HepG2 (cell line): ENCODE results near the gene P2RX2. TPM values are rescaled to one million over a fixed set of nuclear protein-coding genes. Genes with fewer than 3 reads are reported as not detected.

ENCODE experiments used
- BHLHE40 ChIP-seq: IDR thresholded peaks from 2 replicates; pipeline ENCODE4 v1.6.1; 2011; ENCODE audit warnings: low read length, improper control_type of control experiment
- BORCS8-MEF2B ChIP-seq: sonication (generic); formaldehyde crosslinking; IDR thresholded peaks from 2 replicates; pipeline ENCODE4 v1.8.0; 2022; ENCODE audit warnings: mild to moderate bottlenecking, missing genetic modification reagents
- ESRRA ChIP-seq: sonication (generic); formaldehyde crosslinking; IDR thresholded peaks from 2 replicates; pipeline ENCODE4 v1.5.1; 2020; ENCODE audit warnings: mild to moderate bottlenecking, low read depth, missing genetic modification reagents
- JUND ChIP-seq: sonication (generic); formaldehyde crosslinking; IDR thresholded peaks from 2 replicates; pipeline ENCODE4 v1.8.0; 2022; ENCODE audit warnings: mild to moderate bottlenecking, missing genetic modification reagents
- MAZ ChIP-seq, 2 experiments: sonication (generic) in 1 of 2; formaldehyde crosslinking in 1 of 2; IDR thresholded peaks; 2 replicates each; pipeline versions ENCODE4 v1.5.0 to v1.6.1; 2012 to 2020; ENCODE audit warnings: low read depth in 2 of 2, mild to moderate bottlenecking in 2 of 2, borderline replicate concordance in 1 of 2, improper control_type of control experiment in 1 of 2, low read length in 1 of 2, missing genetic modification reagents in 1 of 2, moderate library complexity in 1 of 2
- NCOA2 ChIP-seq: sonication (generic); formaldehyde crosslinking; IDR thresholded peaks from 2 replicates; pipeline ENCODE4 v1.8.0; 2022; ENCODE audit warnings: inconsistent platforms
- PHF21A ChIP-seq: sonication (generic); formaldehyde crosslinking; IDR thresholded peaks from 2 replicates; pipeline ENCODE4 v1.5.0; 2020; ENCODE audit warnings: mild to moderate bottlenecking, missing genetic modification reagents
- SAP130 ChIP-seq: IDR thresholded peaks from 2 replicates; pipeline ENCODE4 v1.6.1; 2016; ENCODE audit warnings: low read depth
- ZC3H13 ChIP-seq: sonication (generic); formaldehyde crosslinking; IDR thresholded peaks from 2 replicates; pipeline ENCODE4 v1.8.1; 2023; ENCODE audit warnings: mild to moderate bottlenecking, missing genetic modification reagents, moderate library complexity
- ZFY ChIP-seq: sonication (generic); formaldehyde crosslinking; IDR thresholded peaks from 2 replicates; pipeline ENCODE4 v1.4.0; 2020; ENCODE audit warnings: missing genetic modification reagents
- ZNF274 ChIP-seq: sonication (generic); formaldehyde crosslinking; IDR thresholded peaks from 2 replicates; pipeline ENCODE4 v1.5.1; 2020; ENCODE audit warnings: mild to moderate bottlenecking, missing genetic modification reagents
- ZNF317 ChIP-seq: sonication (generic); formaldehyde crosslinking; IDR thresholded peaks from 2 replicates; pipeline ENCODE4 v1.5.0; 2020; ENCODE audit warnings: mild to moderate bottlenecking, missing genetic modification reagents
- ZNF430 ChIP-seq: sonication (generic); formaldehyde crosslinking; IDR thresholded peaks from 2 replicates; pipeline ENCODE4 v1.9.0; 2021; ENCODE audit warnings: mild to moderate bottlenecking, missing genetic modification reagents
- ZNF570 ChIP-seq: sonication (generic); formaldehyde crosslinking; IDR thresholded peaks from 2 replicates; pipeline ENCODE4 v1.4.0; 2020; ENCODE audit warnings: mild to moderate bottlenecking, missing genetic modification reagents, borderline replicate concordance
- ZNF577 ChIP-seq: sonication (generic); formaldehyde crosslinking; IDR thresholded peaks from 2 replicates; pipeline ENCODE4 v1.4.0; 2020; ENCODE audit warnings: mild to moderate bottlenecking, low read depth, missing genetic modification reagents, borderline replicate concordance
- ZNF724P ChIP-seq: sonication (generic); formaldehyde crosslinking; IDR thresholded peaks from 2 replicates; pipeline ENCODE4 v1.8.0; 2022; ENCODE audit warnings: missing genetic modification reagents, borderline replicate concordance
- ZNF766 ChIP-seq: sonication (generic); formaldehyde crosslinking; IDR thresholded peaks from 2 replicates; pipeline ENCODE4 v1.5.0; 2020; ENCODE audit warnings: missing genetic modification reagents, borderline replicate concordance
- polyA plus RNA-seq, 8 experiments: library from polyadenylated mRNA; depleted of rRNA in 3 of 8; stranded (reverse) in 7 of 8; unstranded in 1 of 8; fragments of >200 nt; fragmentation: Illumina TruSeq in 4 of 8; extraction: Trizol in 4 of 8; gene quantifications; 2 replicates each; pipeline versions ENCODE4 v1.2.1 to v1.2.3, GENCODE V29; 2011 to 2016; ENCODE audit warnings: low read depth in 4 of 8, missing spikeins in 1 of 8, mixed read lengths in 1 of 8; ENCODE audit not compliant: insufficient read depth in 1 of 8
- total RNA-seq, 5 experiments: library from RNA; depleted of rRNA; stranded (reverse); fragments of >200 nt; fragmentation: Illumina TruSeq; extraction: Trizol; gene quantifications; 2 replicates each; pipeline ENCODE4 v1.2.3, GENCODE V29; 2016; ENCODE audit warnings: low read depth in 1 of 5
- TF ChIP-seq, protein P1 (sequence below): sonication (generic); formaldehyde crosslinking; IDR thresholded peaks from 2 replicates; pipeline ENCODE4 v1.4.0; 2020; ENCODE audit warnings: mild to moderate bottlenecking, missing genetic modification reagents
- TF ChIP-seq, protein P2 (sequence below): sonication (generic); formaldehyde crosslinking; conservative IDR thresholded peaks from 2 replicates; pipeline ENCODE4 v1.4.0; 2020; ENCODE audit warnings: missing genetic modification reagents
- TF ChIP-seq, protein P3 (sequence below): sonication (generic); formaldehyde crosslinking; IDR thresholded peaks from 2 replicates; pipeline ENCODE4 v1.4.0; 2020; ENCODE audit warnings: mild to moderate bottlenecking, missing genetic modification reagents

Gene P2RX2
- total and polyA plus RNA-seq, 2 of the 13 experiments (the other 11 are each of a cell fraction or from before 2014, with no cell fraction given), result not detected

DNA sequence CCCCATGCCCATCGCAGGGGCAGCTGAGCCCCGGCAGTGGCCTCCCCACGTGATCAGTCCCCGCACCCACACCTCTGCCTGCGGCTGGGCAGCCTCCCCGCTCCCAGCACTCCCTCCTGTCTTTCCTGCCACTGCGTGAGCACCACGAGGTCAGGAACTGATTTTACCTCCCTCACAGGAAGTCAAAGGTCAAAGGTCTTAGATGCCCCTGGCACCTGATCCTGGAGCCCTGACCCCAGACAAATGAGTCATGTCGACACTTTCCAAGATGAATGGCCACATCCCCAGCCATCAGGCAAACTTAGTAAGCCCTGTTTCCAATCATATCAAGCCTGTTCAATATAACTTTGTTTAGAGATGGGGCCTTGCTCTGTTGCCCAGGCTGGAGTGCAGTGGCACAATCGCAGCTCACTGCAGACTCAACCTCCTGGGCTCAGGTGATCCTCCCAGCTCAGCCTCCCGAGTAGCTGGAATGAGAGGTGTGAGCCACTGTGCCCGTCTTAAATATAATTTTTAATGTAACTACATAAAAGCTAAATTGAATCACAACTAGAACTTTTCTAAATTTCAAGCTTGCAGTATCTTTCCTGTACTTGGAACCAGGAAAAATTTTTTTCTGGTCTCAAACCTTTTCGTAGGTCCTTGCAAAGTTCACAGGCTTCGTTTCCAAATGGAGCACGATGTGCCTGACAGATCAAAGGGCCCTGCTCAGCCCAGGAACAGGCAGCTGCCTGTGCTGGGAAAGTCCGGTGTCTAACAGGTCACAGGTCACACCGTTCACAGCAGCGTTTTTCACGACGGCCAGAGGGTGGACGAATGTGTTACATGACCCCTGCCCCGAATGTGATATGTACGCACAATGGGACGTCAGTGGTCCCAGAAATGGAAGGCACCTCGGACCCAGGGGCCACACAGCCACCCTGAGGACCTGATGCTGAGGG is 10.1 kb upstream of the P2RX2 start (continued):
- TF ChIP-seq ZNF317 (CRISPR knock-in tag) (peak; percentile 40; the same call in 1 of the 2 replicates), ZFY (CRISPR knock-in tag) (peak; percentile 42; the same call in 1 of the 2 replicates), ZNF766 (CRISPR knock-in tag) (no peak), BORCS8-MEF2B (peak; percentile 26; the same call in 1 of the 2 replicates), ZC3H13 (no peak), SAP130 (CRISPR knock-in tag) (peak; percentile 58), ZNF274 (CRISPR knock-in tag) (peak; percentile 59; the same call in 1 of the 2 replicates), ESRRA (CRISPR knock-in tag) (peak; percentile 69), ZNF577 (CRISPR knock-in tag) (no peak), MAZ (IDR thresholded peaks at IDR 0.05; ENCODE audit: borderline replicate concordance, low read depth, low read length) (no peak), MAZ (CRISPR knock-in tag; IDR thresholded peaks at IDR 0.05; ENCODE audit: low read depth) (peak; percentile 36; the same call in 1 of the 2 replicates), JUND (CRISPR knock-in tag) (peak; percentile 87), PHF21A (CRISPR knock-in tag) (peak; percentile 85), ZNF430 (peak; percentile 94), ZNF724P (CRISPR knock-in tag) (peak; percentile 33; the same call in 1 of the 2 replicates), BHLHE40 (peak; percentile 68; the same call in 1 of the 2 replicates), ZNF570 (no peak), NCOA2 (CRISPR knock-in tag) (peak; percentile 59)
- TF ChIP-seq, protein P1, sequence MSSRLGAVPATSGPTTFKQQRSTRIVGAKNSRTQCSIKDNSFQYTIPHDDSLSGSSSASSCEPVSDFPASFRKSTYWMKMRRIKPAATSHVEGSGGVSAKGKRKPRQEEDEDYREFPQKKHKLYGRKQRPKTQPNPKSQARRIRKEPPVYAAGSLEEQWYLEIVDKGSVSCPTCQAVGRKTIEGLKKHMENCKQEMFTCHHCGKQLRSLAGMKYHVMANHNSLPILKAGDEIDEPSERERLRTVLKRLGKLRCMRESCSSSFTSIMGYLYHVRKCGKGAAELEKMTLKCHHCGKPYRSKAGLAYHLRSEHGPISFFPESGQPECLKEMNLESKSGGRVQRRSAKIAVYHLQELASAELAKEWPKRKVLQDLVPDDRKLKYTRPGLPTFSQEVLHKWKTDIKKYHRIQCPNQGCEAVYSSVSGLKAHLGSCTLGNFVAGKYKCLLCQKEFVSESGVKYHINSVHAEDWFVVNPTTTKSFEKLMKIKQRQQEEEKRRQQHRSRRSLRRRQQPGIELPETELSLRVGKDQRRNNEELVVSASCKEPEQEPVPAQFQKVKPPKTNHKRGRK, result no peak
- TF ChIP-seq, protein P2, sequence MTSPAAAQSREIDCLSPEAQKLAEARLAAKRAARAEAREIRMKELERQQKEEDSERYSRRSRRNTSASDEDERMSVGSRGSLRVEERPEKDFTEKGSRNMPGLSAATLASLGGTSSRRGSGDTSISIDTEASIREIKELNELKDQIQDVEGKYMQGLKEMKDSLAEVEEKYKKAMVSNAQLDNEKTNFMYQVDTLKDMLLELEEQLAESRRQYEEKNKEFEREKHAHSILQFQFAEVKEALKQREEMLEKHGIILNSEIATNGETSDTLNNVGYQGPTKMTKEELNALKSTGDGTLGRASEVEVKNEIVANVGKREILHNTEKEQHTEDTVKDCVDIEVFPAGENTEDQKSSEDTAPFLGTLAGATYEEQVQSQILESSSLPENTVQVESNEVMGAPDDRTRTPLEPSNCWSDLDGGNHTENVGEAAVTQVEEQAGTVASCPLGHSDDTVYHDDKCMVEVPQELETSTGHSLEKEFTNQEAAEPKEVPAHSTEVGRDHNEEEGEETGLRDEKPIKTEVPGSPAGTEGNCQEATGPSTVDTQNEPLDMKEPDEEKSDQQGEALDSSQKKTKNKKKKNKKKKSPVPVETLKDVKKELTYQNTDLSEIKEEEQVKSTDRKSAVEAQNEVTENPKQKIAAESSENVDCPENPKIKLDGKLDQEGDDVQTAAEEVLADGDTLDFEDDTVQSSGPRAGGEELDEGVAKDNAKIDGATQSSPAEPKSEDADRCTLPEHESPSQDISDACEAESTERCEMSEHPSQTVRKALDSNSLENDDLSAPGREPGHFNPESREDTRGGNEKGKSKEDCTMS (CRISPR knock-in tag), result no peak
- TF ChIP-seq, protein P3, sequence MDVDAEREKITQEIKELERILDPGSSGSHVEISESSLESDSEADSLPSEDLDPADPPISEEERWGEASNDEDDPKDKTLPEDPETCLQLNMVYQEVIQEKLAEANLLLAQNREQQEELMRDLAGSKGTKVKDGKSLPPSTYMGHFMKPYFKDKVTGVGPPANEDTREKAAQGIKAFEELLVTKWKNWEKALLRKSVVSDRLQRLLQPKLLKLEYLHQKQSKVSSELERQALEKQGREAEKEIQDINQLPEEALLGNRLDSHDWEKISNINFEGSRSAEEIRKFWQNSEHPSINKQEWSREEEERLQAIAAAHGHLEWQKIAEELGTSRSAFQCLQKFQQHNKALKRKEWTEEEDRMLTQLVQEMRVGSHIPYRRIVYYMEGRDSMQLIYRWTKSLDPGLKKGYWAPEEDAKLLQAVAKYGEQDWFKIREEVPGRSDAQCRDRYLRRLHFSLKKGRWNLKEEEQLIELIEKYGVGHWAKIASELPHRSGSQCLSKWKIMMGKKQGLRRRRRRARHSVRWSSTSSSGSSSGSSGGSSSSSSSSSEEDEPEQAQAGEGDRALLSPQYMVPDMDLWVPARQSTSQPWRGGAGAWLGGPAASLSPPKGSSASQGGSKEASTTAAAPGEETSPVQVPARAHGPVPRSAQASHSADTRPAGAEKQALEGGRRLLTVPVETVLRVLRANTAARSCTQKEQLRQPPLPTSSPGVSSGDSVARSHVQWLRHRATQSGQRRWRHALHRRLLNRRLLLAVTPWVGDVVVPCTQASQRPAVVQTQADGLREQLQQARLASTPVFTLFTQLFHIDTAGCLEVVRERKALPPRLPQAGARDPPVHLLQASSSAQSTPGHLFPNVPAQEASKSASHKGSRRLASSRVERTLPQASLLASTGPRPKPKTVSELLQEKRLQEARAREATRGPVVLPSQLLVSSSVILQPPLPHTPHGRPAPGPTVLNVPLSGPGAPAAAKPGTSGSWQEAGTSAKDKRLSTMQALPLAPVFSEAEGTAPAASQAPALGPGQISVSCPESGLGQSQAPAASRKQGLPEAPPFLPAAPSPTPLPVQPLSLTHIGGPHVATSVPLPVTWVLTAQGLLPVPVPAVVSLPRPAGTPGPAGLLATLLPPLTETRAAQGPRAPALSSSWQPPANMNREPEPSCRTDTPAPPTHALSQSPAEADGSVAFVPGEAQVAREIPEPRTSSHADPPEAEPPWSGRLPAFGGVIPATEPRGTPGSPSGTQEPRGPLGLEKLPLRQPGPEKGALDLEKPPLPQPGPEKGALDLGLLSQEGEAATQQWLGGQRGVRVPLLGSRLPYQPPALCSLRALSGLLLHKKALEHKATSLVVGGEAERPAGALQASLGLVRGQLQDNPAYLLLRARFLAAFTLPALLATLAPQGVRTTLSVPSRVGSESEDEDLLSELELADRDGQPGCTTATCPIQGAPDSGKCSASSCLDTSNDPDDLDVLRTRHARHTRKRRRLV (CRISPR knock-in tag), result no peak
